IMR-90 (cell line): ENCODE results near the gene B4GALNT2. TPM values are rescaled to one million over a fixed set of nuclear protein-coding genes. Genes with fewer than 3 reads are reported as not detected.
A peak's percentile ranks its signal among the peaks of the same experiment; 100 is the strongest.

ENCODE experiments used
- ATAC-seq: fragments of 200-7000 bp; cut with Tn5 transposase; 2 replicates; pipeline ENCODE4 v1.9.1; 2020; ENCODE audit warnings: low read depth, mild to moderate bottlenecking, moderate library complexity
- BruUV-seq: library from RNA; stranded (reverse); fragments of 400-500 nt; replicated peaks from 2 replicates; lab custom pipeline; 2021; lab: Mats Ljungman, UMichigan
- CTCF ChIA-PET: fragments of 300-600 bp; formaldehyde crosslinking; extraction: SDS; loops from one replicate; lab custom pipeline; 2021; ENCODE audit warnings: antibody characterized with exemption; lab: Yijun Ruan, JAX
- POLR2A ChIA-PET: fragments of 300-600 bp; sonication (Branson Sonifier 250); formaldehyde crosslinking; loops from one replicate; lab custom pipeline; 2022; ENCODE audit warnings: antibody characterized with exemption; ENCODE audit not compliant: unreplicated experiment; lab: Charles Lee
- DNase-seq: peaks from one replicate; pipeline ENCODE4 v3.0.0; 2013
- H2AFZ ChIP-seq: replicated peaks from 2 replicates; pipeline ENCODE3; 2013; ENCODE audit warnings: low read length, mild to moderate bottlenecking; ENCODE audit not compliant: poor library complexity
- H2AK5ac ChIP-seq: 2 replicates; pipeline ENCODE4 v1.6.1; 2013; ENCODE audit warnings: low read depth, low read length, inconsistent platforms
- H2AK9ac ChIP-seq: replicated peaks from 2 replicates; pipeline ENCODE3; 2013; ENCODE audit warnings: mild to moderate bottlenecking, low read depth, low read length, moderate library complexity; ENCODE audit not compliant: poor library complexity
- H2BK120ac ChIP-seq: 2 replicates; pipeline ENCODE4 v1.6.1; 2013; ENCODE audit warnings: low read depth, low read length, inconsistent platforms
- H2BK15ac ChIP-seq: 3 replicates; pipeline ENCODE4 v1.6.1; 2013; ENCODE audit warnings: low read depth, low read length, inconsistent platforms
- H2BK20ac ChIP-seq: 2 replicates; pipeline ENCODE4 v1.6.1; 2013; ENCODE audit warnings: low read depth, mild to moderate bottlenecking, inconsistent platforms, low read length, moderate library complexity
- H2BK5ac ChIP-seq: 2 replicates; pipeline ENCODE4 v1.6.1; 2013; ENCODE audit warnings: mild to moderate bottlenecking, low read depth, low read length, inconsistent platforms; ENCODE audit not compliant: poor library complexity, severe bottlenecking
- H3K14ac ChIP-seq: replicated peaks from 2 replicates; pipeline ENCODE4 v1.6.1; 2013; ENCODE audit warnings: low read depth, low read length, inconsistent platforms
- H3K18ac ChIP-seq: 2 replicates; pipeline ENCODE4 v1.6.1; 2013; ENCODE audit warnings: low read depth, low read length, control low read depth
- H3K23ac ChIP-seq: 2 replicates; pipeline ENCODE4 v1.6.1; 2013; ENCODE audit warnings: low read depth, low read length, inconsistent platforms
- H3K27ac ChIP-seq: 2 replicates; pipeline ENCODE4 v1.5.1; 2013; ENCODE audit warnings: mild to moderate bottlenecking, control low read depth, low read length; ENCODE audit not compliant: insufficient read depth
- H3K27me3 ChIP-seq: 2 replicates; pipeline ENCODE4 v1.6.1; 2013; ENCODE audit warnings: low read length; ENCODE audit not compliant: control insufficient read depth, insufficient read depth
- H3K36me3 ChIP-seq: 2 replicates; pipeline ENCODE4 v1.6.1; 2013; ENCODE audit warnings: low read length, mixed read lengths; ENCODE audit not compliant: control insufficient read depth, insufficient read depth
- H3K4ac ChIP-seq: 2 replicates; pipeline ENCODE4 v1.6.1; 2013; ENCODE audit warnings: low read depth, low read length, inconsistent platforms
- H3K4me1 ChIP-seq: 2 replicates; pipeline ENCODE4 v1.6.1; 2013; ENCODE audit warnings: low read length, mixed read lengths; ENCODE audit not compliant: control insufficient read depth, insufficient read depth
- H3K4me2 ChIP-seq: 2 replicates; pipeline ENCODE4 v1.6.1; 2013; ENCODE audit warnings: low read depth, mild to moderate bottlenecking, control low read depth, low read length, moderate library complexity
- H3K4me3 ChIP-seq: 2 replicates; pipeline ENCODE4 v1.5.1; 2013; ENCODE audit warnings: low read depth, mild to moderate bottlenecking, control low read depth, low read length, moderate library complexity; ENCODE audit not compliant: insufficient read depth
- H3K56ac ChIP-seq: 2 replicates; pipeline ENCODE4 v1.6.1; 2013; ENCODE audit warnings: low read length, inconsistent platforms; ENCODE audit not compliant: insufficient read depth; ENCODE audit errors: extremely low read depth
- H3K79me1 ChIP-seq, 2 experiments: 2 replicates each; pipeline ENCODE4 v1.6.1; 2013; ENCODE audit warnings: low read length in 2 of 2, inconsistent platforms in 1 of 2, low read depth in 1 of 2
- H3K9ac ChIP-seq: 2 replicates; pipeline ENCODE4 v1.6.1; 2013; ENCODE audit warnings: low read depth, low read length, control low read depth
- H3K9me1 ChIP-seq: 2 replicates; pipeline ENCODE4 v1.6.1; 2013; ENCODE audit warnings: low read length, inconsistent platforms; ENCODE audit not compliant: insufficient read depth
- H3K9me3 ChIP-seq: 2 replicates; pipeline ENCODE4 v1.6.1; 2013; ENCODE audit warnings: low read length; ENCODE audit not compliant: control insufficient read depth, insufficient read depth
- H4K20me1 ChIP-seq: 2 replicates; pipeline ENCODE4 v1.6.1; 2013; ENCODE audit warnings: low read length, inconsistent platforms; ENCODE audit not compliant: insufficient read depth
- H4K5ac ChIP-seq: 2 replicates; pipeline ENCODE4 v1.6.1; 2013; ENCODE audit warnings: mild to moderate bottlenecking, low read depth, low read length, control low read depth
- H4K8ac ChIP-seq, 2 experiments: 2 replicates each; pipeline ENCODE4 v1.6.1; 2013; ENCODE audit warnings: low read depth in 2 of 2, low read length in 2 of 2, control low read depth in 1 of 2, inconsistent platforms in 1 of 2
- H4K91ac ChIP-seq: 2 replicates; pipeline ENCODE4 v1.6.1; 2013; ENCODE audit warnings: low read depth, low read length, inconsistent platforms; ENCODE audit not compliant: insufficient read depth
- BHLHE40 ChIP-seq: fragments of 150-350 bp; IDR thresholded peaks from 2 replicates; pipeline ENCODE4 v1.6.1; 2016; ENCODE audit warnings: mild to moderate bottlenecking, low read depth, low read length
- CEBPB ChIP-seq: IDR thresholded peaks from 2 replicates; pipeline ENCODE4 v1.6.1; 2012; ENCODE audit warnings: low read depth, low read length, improper control_type of control experiment
- CHD1 ChIP-seq: IDR thresholded peaks from 2 replicates; pipeline ENCODE4 v1.6.1; 2012; ENCODE audit warnings: low read depth, low read length, improper control_type of control experiment
- ELK1 ChIP-seq: fragments of 150-350 bp; IDR thresholded peaks from 2 replicates; pipeline ENCODE4 v1.6.1; 2016; ENCODE audit warnings: low read depth, mild to moderate bottlenecking, low read length, moderate library complexity, borderline replicate concordance
- FOS ChIP-seq: fragments of 150-350 bp; IDR thresholded peaks from 2 replicates; pipeline ENCODE4 v1.6.1; 2016; ENCODE audit warnings: low read depth, low read length
- MAFK ChIP-seq: IDR thresholded peaks from 2 replicates; pipeline ENCODE4 v1.6.1; 2012; ENCODE audit warnings: low read depth, low read length, improper control_type of control experiment
- MAZ ChIP-seq: IDR thresholded peaks from 2 replicates; pipeline ENCODE4 v1.6.1; 2012; ENCODE audit warnings: low read depth, mild to moderate bottlenecking, low read length, improper control_type of control experiment, moderate library complexity, borderline replicate concordance
- MXI1 ChIP-seq: IDR thresholded peaks from 2 replicates; pipeline ENCODE4 v1.6.1; 2012; ENCODE audit warnings: low read depth, mild to moderate bottlenecking, low read length, moderate library complexity, borderline replicate concordance
- NFE2L2 ChIP-seq: fragments of 150-350 bp; IDR thresholded peaks from 2 replicates; pipeline ENCODE4 v1.6.1; 2016; ENCODE audit warnings: low read depth, mild to moderate bottlenecking, low read length
- POLR2A ChIP-seq: IDR thresholded peaks from 2 replicates; pipeline ENCODE4 v1.6.1; 2012; ENCODE audit warnings: mild to moderate bottlenecking, low read depth, low read length
- RAD21 ChIP-seq: IDR thresholded peaks from 2 replicates; pipeline ENCODE4 v1.6.1; 2012; ENCODE audit warnings: low read length, improper control_type of control experiment
- RCOR1 ChIP-seq: IDR thresholded peaks from 2 replicates; pipeline ENCODE4 v1.6.1; 2012; ENCODE audit warnings: mild to moderate bottlenecking, low read length, improper control_type of control experiment; ENCODE audit not compliant: insufficient replicate concordance
- RFX5 ChIP-seq: IDR thresholded peaks from 2 replicates; pipeline ENCODE4 v1.8.0; 2012; ENCODE audit warnings: low read depth, mild to moderate bottlenecking, low read length, moderate library complexity
- SMC3 ChIP-seq: fragments of 150-350 bp; IDR thresholded peaks from 2 replicates; pipeline ENCODE4 v1.6.1; 2016; ENCODE audit warnings: low read depth, mild to moderate bottlenecking, antibody characterized with exemption, low read length, moderate library complexity
- USF2 ChIP-seq: fragments of 150-350 bp; IDR thresholded peaks from 2 replicates; pipeline ENCODE4 v1.6.1; 2017; ENCODE audit warnings: mild to moderate bottlenecking, antibody characterized with exemption, low read length, low read depth
- WGBS, 2 experiments: methylation state at CpG; one replicate each; pipeline versions ENCODE4 v1.1.5 to v1.1.7; 2013; ENCODE audit warnings: missing lambda C conversion rate in 2 of 2; ENCODE audit not compliant: insufficient read length in 1 of 2; ENCODE audit errors: extremely low coverage in 2 of 2; 5-methylcytosine and 5-hydroxymethylcytosine counted together
- dilution Hi-C: fragments of 300-500 bp; cut with HindIII; formaldehyde crosslinking; loops from one replicate; pipeline ENCODE4 v1.14.3; 2018; ENCODE audit warnings: low sequenced_read_pairs; ENCODE audit not compliant: unreplicated experiment
- in situ Hi-C: fragments of 300-500 bp; cut with MboI; formaldehyde crosslinking; loops from 3 replicates; pipeline ENCODE4 v1.14.3; 2019; ENCODE audit warnings: low sequenced_read_pairs, inconsistent platforms, mixed read lengths
- intact Hi-C: fragments of 100-400 bp; cut with micrococcal nuclease; formaldehyde crosslinking; loops from 2 replicates; pipeline ENCODE4 v1.10.0; 2022
- polyA plus RNA-seq, 3 experiments: library from polyadenylated mRNA; depleted of rRNA; stranded (reverse); fragments of >200 nt; gene quantifications; 2 replicates each; pipeline ENCODE4 v1.2.3, GENCODE V29; 2012; ENCODE audit warnings: low replicate concordance in 1 of 3
- total RNA-seq: library from RNA; depleted of rRNA; stranded (reverse); fragments of >200 nt; gene quantifications from 2 replicates; pipeline ENCODE4 v1.2.3, GENCODE V29; 2012
- TF ChIP-seq, protein P1 (sequence below): conservative IDR thresholded peaks from 2 replicates; pipeline ENCODE4 v1.5.1; 2012; ENCODE audit warnings: mild to moderate bottlenecking, low read depth, low read length, improper control_type of control experiment

Gene B4GALNT2
- total and polyA plus RNA-seq, 2 of the 4 experiments (the other 2 are of a cell fraction) = not detected

DNA sequence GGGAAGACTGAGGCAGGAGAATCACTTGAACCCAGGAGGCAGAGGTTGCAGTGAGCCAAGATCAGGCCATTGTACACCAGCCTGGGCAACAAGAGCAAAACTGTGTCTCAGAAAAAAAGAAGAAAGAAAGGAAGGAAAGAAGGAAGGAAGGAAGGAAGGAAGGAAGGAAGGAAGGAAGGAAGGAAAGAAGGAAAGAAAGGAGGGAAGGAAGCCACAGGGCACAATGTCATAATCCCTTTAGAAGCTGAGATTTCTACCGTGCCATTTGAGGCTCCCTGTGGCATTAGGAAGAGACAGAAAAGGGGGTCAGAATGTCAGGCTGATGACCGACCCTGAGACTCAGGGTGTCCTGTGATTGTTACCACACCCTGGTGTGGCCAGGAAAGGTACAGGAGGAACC lies 71.2 kb downstream of the B4GALNT2 start:
- Histone ChIP-seq H3K36me3 (no peaks in the 10 kb centered on the region), H2BK120ac (no peak overlapping the region), H2AK9ac (no peak overlapping the region), H3K4me2 (no peak overlapping the region), H4K91ac (no peak overlapping the region), H3K27me3 (peaks cover 11% of the 10 kb centered on the region; the same call in 1 of the 2 replicates), H3K27ac (no peak overlapping the region), H3K4ac (no peak overlapping the region), H3K9me3 (no peaks in the 10 kb centered on the region), H4K8ac (no peak overlapping the region), H3K4me1 (no peaks in the 10 kb centered on the region), H3K9me1 (peaks cover 3% of the 10 kb centered on the region), H3K4me3 (no peak overlapping the region), H3K18ac (no peak overlapping the region), H2BK5ac (no peak overlapping the region), H3K79me1 (no peaks in the 10 kb centered on the region), H2BK20ac (no peak overlapping the region), H3K14ac (no peak overlapping the region), H3K9ac (no peak overlapping the region), H3K23ac (no peak overlapping the region), H4K5ac (no peak overlapping the region), H2BK15ac (no peak overlapping the region), H3K56ac (no peak overlapping the region), H4K20me1 (no peaks in the 10 kb centered on the region), H2AFZ (no peak overlapping the region), H2AK5ac (peak overlapping the region; percentile 59; the same call in 1 of the 2 replicates)
- DNase-seq = no peak
- 67% methylated on average over 1 of the region's 2 CpGs; no CpG with 5 or more reads in 1 of the 2 experiments for WGBS, 2 experiments
- CTCF ChIA-PET = interaction anchor here (1.8 kb wide), 1 partner anchor 23 kb away, joined by 8 read pairs; no protein-coding TSS in a partner anchor
- no TSS peak for BruUV-seq
- in situ Hi-C loops = no loop called here
- no peak for ATAC-seq
- intact Hi-C loops = no loop called here
- POLR2A ChIA-PET = no interaction called here
- TF ChIP-seq USF2 = no peak
- no peak for TF ChIP-seq MXI1
- TF ChIP-seq BHLHE40 = no peak
- TF ChIP-seq SMC3 = no peak
- TF ChIP-seq MAFK = no peak
- TF ChIP-seq, protein P1, sequence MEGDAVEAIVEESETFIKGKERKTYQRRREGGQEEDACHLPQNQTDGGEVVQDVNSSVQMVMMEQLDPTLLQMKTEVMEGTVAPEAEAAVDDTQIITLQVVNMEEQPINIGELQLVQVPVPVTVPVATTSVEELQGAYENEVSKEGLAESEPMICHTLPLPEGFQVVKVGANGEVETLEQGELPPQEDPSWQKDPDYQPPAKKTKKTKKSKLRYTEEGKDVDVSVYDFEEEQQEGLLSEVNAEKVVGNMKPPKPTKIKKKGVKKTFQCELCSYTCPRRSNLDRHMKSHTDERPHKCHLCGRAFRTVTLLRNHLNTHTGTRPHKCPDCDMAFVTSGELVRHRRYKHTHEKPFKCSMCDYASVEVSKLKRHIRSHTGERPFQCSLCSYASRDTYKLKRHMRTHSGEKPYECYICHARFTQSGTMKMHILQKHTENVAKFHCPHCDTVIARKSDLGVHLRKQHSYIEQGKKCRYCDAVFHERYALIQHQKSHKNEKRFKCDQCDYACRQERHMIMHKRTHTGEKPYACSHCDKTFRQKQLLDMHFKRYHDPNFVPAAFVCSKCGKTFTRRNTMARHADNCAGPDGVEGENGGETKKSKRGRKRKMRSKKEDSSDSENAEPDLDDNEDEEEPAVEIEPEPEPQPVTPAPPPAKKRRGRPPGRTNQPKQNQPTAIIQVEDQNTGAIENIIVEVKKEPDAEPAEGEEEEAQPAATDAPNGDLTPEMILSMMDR = no peak
- TF ChIP-seq ELK1 = no peak
- no peak for TF ChIP-seq NFE2L2
- TF ChIP-seq FOS = no peak
- no peak for TF ChIP-seq RCOR1
- no peak for TF ChIP-seq CHD1
- TF ChIP-seq POLR2A = no peak
- TF ChIP-seq MAZ = no peak
- TF ChIP-seq RFX5 = no peak
- no peak for TF ChIP-seq RAD21
- TF ChIP-seq CEBPB = no peak
- dilution Hi-C loops = no loop called here
